Astrocyte (in vitro differentiated cells and primary cell): Measurements from ENCODE around the gene PXDC1. TPM values are rescaled to one million over a fixed set of nuclear protein-coding genes. Genes with fewer than 3 reads are reported as not detected.

Source experiments
- DNase-seq: peaks from one replicate; pipeline ENCODE4 v3.0.0-alpha.2; 2010; ENCODE audit warnings: low read depth
- FAIRE-seq: peaks from 2 replicates; lab custom pipeline; 2011; peaks lifted over from hg19 to GRCh38; lab: Jason Lieb, UNC
- H2AFZ ChIP-seq: 2 replicates; pipeline ENCODE4 v1.6.0; 2012; ENCODE audit warnings: low read depth, low read length, inconsistent platforms
- H3K27ac ChIP-seq: 2 replicates; pipeline ENCODE4 v1.5.1; 2011; ENCODE audit warnings: low read depth, low read length, inconsistent platforms
- H3K27me3 ChIP-seq: 2 replicates; pipeline ENCODE4 v1.6.0; 2011; ENCODE audit warnings: low read length, inconsistent platforms; ENCODE audit not compliant: insufficient read depth
- H3K36me3 ChIP-seq: 2 replicates; pipeline ENCODE4 v1.5.1; 2011; ENCODE audit warnings: low read length, inconsistent platforms; ENCODE audit not compliant: insufficient read depth
- H3K4me1 ChIP-seq: 2 replicates; pipeline ENCODE4 v1.5.1; 2011; ENCODE audit warnings: low read length, inconsistent platforms; ENCODE audit not compliant: insufficient read depth
- H3K4me2 ChIP-seq: 2 replicates; pipeline ENCODE4 v1.6.0; 2012; ENCODE audit warnings: low read length, inconsistent platforms
- H3K4me3 ChIP-seq: 2 replicates; pipeline ENCODE4 v1.5.1; 2011; ENCODE audit warnings: low read depth, mild to moderate bottlenecking, low read length, inconsistent platforms; ENCODE audit not compliant: insufficient read depth
- H3K79me2 ChIP-seq: 2 replicates; pipeline ENCODE4 v1.6.0; 2012; ENCODE audit warnings: mild to moderate bottlenecking, low read length, inconsistent platforms; ENCODE audit not compliant: insufficient read depth
- H3K9ac ChIP-seq: 2 replicates; pipeline ENCODE4 v1.6.0; 2012; ENCODE audit warnings: mild to moderate bottlenecking, low read length, inconsistent platforms
- H3K9me3 ChIP-seq: 2 replicates; pipeline ENCODE4 v1.5.1; 2012; ENCODE audit warnings: low read depth, mild to moderate bottlenecking, low read length, inconsistent platforms; ENCODE audit not compliant: insufficient read depth
- H4K20me1 ChIP-seq: 2 replicates; pipeline ENCODE4 v1.6.0; 2012; ENCODE audit warnings: low read length, inconsistent platforms; ENCODE audit not compliant: insufficient read depth
- H3K27ac Mint-ChIP-seq: one replicate; pipeline ENCODE4 v1.8.0; 2021; ENCODE audit warnings: mild to moderate bottlenecking, mixed read lengths; ENCODE audit not compliant: unreplicated experiment
- H3K27me3 Mint-ChIP-seq: one replicate; pipeline ENCODE4 v1.8.0; 2021; ENCODE audit warnings: low read depth, mixed read lengths; ENCODE audit not compliant: unreplicated experiment
- H3K36me3 Mint-ChIP-seq: one replicate; pipeline ENCODE4 v1.8.0; 2021; ENCODE audit warnings: low read depth, mixed read lengths; ENCODE audit not compliant: unreplicated experiment
- H3K4me1 Mint-ChIP-seq: one replicate; pipeline ENCODE4 v1.8.0; 2021; ENCODE audit warnings: low read depth, mixed read lengths; ENCODE audit not compliant: unreplicated experiment
- H3K4me3 Mint-ChIP-seq: one replicate; pipeline ENCODE4 v1.8.0; 2021; ENCODE audit warnings: mild to moderate bottlenecking, moderate library complexity, mixed read lengths; ENCODE audit not compliant: unreplicated experiment
- H3K9me3 Mint-ChIP-seq: one replicate; pipeline ENCODE4 v1.8.0; 2021; ENCODE audit warnings: mild to moderate bottlenecking, mixed read lengths; ENCODE audit not compliant: unreplicated experiment
- EZH2 ChIP-seq: IDR thresholded peaks from 2 replicates; pipeline ENCODE4 v1.6.1; 2012; ENCODE audit warnings: mild to moderate bottlenecking, low read length, inconsistent platforms; ENCODE audit not compliant: insufficient read depth
- total RNA-seq: library from RNA; stranded (reverse); gene quantifications from 2 replicates; pipeline ENCODE4 v1.2.1, GENCODE V29; 2021
- TF ChIP-seq, protein P1 (sequence below): IDR thresholded peaks from 2 replicates; pipeline ENCODE4 v1.5.1; 2011; ENCODE audit warnings: low read depth, mild to moderate bottlenecking, inconsistent platforms, low read length, moderate library complexity; ENCODE audit not compliant: insufficient read depth

Gene PXDC1
- total RNA-seq, 1 donor from 2014 or later, result 58.2 TPM

DNA sequence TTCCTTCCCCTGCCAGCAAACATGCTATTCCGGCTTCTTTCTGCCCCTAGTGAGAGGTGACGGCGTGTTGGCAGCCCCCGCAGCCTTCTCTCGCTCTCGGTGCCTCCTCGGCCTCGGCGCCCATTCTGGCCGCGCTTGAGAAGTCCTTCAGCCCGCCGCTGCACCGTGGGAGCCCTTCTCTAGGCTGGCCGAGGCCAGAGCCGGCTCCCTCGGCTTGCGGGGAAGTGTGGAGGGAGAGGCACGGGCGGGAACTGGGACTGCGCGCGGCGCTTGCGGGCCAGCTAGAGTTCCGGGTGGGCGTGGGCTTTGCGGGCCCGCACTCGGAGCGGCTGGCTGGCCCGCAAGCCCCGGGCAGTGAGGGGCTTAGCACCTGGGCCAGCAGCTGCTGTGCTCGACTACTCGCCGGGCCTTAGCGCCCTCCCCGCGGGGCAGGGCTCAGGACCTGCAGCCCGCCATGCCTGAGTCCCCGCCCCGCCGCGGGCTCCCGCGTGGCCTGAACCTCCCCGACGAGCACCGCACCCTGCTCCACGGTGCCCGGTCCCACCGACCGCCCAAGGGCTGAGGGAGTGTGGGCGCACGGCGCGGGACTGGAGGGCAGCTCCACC is 20.0 kb upstream of the PXDC1 start:
- peaks cover 13% of the 10 kb centered on the region for H3K9me3 Mint-ChIP-seq
- H3K4me1 Mint-ChIP-seq, result peaks cover 7% of the 10 kb centered on the region
- no peaks in the 10 kb centered on the region for H3K36me3 ChIP-seq
- no peaks in the 10 kb centered on the region for H3K27me3 Mint-ChIP-seq
- no peak overlapping the region for H3K4me2 ChIP-seq
- H2AFZ ChIP-seq, result no peak overlapping the region
- H3K36me3 Mint-ChIP-seq, result no peaks in the 10 kb centered on the region
- H3K4me3 ChIP-seq, result no peak overlapping the region
- H4K20me1 ChIP-seq, result no peaks in the 10 kb centered on the region
- no peak overlapping the region for H3K27ac ChIP-seq
- no peaks in the 10 kb centered on the region for H3K4me1 ChIP-seq
- DNase-seq (no peak), FAIRE-seq (no peak)
- TF ChIP-seq EZH2, result no peak
- TF ChIP-seq, protein P1, sequence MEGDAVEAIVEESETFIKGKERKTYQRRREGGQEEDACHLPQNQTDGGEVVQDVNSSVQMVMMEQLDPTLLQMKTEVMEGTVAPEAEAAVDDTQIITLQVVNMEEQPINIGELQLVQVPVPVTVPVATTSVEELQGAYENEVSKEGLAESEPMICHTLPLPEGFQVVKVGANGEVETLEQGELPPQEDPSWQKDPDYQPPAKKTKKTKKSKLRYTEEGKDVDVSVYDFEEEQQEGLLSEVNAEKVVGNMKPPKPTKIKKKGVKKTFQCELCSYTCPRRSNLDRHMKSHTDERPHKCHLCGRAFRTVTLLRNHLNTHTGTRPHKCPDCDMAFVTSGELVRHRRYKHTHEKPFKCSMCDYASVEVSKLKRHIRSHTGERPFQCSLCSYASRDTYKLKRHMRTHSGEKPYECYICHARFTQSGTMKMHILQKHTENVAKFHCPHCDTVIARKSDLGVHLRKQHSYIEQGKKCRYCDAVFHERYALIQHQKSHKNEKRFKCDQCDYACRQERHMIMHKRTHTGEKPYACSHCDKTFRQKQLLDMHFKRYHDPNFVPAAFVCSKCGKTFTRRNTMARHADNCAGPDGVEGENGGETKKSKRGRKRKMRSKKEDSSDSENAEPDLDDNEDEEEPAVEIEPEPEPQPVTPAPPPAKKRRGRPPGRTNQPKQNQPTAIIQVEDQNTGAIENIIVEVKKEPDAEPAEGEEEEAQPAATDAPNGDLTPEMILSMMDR, result no peak
- H3K4me3 Mint-ChIP-seq, result no peak overlapping the region
- H3K27ac Mint-ChIP-seq, result no peak overlapping the region
- H3K9me3 ChIP-seq, result no peaks in the 10 kb centered on the region
- H3K79me2 ChIP-seq, result no peaks in the 10 kb centered on the region
- peaks cover 3% of the 10 kb centered on the region for H3K27me3 ChIP-seq
- H3K9ac ChIP-seq, result no peak overlapping the region

DNA sequence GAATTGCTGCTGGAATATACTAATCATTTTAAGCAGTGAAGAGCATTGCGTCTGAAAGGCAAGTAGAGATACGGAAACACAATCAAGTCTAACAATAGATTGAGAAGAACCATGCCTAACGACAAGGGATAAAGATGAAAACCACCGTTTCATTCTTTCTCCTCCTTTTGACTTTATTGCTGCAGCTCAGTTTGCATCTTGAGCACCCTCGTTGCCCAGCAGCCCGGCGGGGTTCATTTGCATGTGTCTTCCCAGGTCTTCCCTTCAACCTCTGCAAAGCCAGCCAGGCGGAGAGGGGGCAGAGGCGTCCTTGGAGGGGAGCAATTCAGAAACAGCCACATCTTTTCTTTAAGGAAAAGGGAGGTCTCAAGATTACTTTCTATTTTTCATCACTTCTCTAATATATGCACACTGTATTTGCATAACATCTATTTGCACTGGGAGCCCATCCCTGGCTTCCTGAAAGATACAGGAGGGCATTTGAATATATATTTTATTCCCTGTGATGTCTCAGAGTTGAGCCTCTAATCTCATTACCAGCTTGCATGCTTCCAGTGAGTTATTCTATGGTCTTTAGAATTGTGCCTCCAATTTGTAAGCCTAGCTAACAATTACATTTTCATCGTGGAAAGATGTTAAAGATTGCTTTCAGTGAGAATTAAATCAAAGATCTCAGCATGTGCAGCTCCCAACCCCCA is 18.7 kb upstream of the PXDC1 start:
- H3K4me3 Mint-ChIP-seq, result no peak overlapping the region
- no peaks in the 10 kb centered on the region for H3K27me3 Mint-ChIP-seq

More for the DNA sequence above, 18.7 kb upstream of the PXDC1 start:
- H3K36me3 ChIP-seq, result no peaks in the 10 kb centered on the region
- no peak for TF ChIP-seq EZH2
- TF ChIP-seq, protein P1, result no peak
- no peaks in the 10 kb centered on the region for H3K9me3 ChIP-seq
- no peak overlapping the region for H2AFZ ChIP-seq
- H3K27ac Mint-ChIP-seq, result no peak overlapping the region
- H4K20me1 ChIP-seq, result no peaks in the 10 kb centered on the region
- FAIRE-seq (no peak), DNase-seq (no peak)
- peaks cover 16% of the 10 kb centered on the region for H3K4me1 Mint-ChIP-seq
- peaks cover 12% of the 10 kb centered on the region for H3K9me3 Mint-ChIP-seq
- H3K27me3 ChIP-seq, result peaks cover 3% of the 10 kb centered on the region
- H3K9ac ChIP-seq, result no peak overlapping the region
- H3K79me2 ChIP-seq, result no peaks in the 10 kb centered on the region
- peak overlapping the region; percentile 18 for H3K4me2 ChIP-seq
- no peaks in the 10 kb centered on the region for H3K36me3 Mint-ChIP-seq
- no peak overlapping the region for H3K4me3 ChIP-seq
- H3K27ac ChIP-seq, result no peak overlapping the region
- H3K4me1 ChIP-seq, result no peaks in the 10 kb centered on the region
